NCI-H526 treated with DMSO at 0.1 percent for 48 hours (cell line): ENCODE results near the gene ZNRF4.
"Not testable (repeated sequence)": the region's sequence is repeated elsewhere in the genome, so short reads cannot be mapped to it uniquely, and the experiment has no call there.

Experiments
- DNase-seq: peaks from one replicate; lab custom pipeline; 2025; lab: John Stamatoyannopoulos, UW

ZNRF4 gene

DNA sequence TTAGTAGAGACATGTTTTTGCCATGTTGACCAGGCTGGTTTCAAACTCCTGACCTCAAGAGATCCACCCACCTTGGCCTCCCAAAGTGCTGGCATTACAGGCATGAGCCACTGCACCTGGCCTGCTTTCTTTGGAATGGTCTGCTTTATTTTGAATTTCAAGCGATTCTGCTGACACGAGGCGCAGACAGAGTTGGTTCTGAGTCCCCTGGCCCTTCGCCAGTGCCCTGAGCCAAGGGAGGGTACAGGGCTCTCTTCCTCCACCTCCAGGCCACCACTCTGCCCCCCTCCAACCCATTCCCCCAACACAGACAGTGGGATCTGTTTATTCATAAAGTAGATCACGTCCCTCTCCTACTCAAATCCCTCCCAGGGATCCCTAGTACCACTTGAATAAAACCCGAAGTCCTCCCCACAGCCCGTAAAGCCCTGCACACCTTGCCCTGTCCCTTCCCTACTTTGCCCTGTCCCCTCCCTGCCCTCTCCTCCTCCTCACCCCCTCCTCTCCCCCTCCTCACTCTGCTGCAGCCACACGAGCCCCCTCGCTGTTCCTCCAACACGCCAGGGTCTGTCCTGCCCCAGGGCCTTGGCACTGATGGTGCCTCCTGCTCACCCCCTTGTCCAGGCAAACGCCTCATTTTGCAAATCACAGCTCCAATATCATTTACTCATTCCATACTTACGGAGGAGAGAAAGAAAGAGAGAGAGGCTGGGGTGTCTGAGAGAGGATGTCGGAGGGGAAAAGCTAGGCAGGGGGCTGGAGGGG is 22.4 kb downstream of the ZNRF4 start:
- no peak for DNase-seq

DNA sequence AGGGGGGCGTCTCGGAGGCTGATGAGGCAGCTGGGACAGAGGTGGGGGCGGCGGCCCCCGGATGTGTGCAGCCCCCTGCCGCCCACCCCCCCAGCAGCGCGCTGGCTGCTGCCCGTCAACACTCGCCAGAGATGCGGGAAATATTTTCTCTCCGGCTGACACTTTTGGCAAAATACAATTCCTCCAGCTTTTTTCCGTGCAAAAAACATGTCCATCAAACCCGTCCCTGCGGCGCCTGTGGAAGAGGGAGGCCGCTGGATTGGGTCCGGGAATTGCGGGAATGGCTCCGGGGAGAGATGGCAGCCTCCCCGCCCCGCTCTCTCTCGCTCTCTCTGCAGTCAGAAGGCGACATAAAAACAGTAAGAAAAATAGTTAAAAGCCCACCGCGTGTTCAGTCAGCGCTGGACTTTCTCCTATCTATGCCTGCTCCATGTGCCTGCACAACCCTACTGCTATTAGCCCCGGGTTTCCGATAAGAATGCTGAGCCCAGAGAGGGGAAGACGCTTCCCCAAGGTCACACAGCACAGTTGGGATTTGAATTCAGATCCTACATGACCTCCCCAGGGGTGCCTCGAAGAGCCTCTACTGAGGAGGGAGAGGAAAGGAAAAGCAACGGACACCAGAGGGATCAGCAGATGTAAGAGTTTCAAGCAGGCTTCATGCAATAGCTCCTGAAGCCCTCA is 23.2 kb downstream of the ZNRF4 start:
- no peak for DNase-seq

DNA sequence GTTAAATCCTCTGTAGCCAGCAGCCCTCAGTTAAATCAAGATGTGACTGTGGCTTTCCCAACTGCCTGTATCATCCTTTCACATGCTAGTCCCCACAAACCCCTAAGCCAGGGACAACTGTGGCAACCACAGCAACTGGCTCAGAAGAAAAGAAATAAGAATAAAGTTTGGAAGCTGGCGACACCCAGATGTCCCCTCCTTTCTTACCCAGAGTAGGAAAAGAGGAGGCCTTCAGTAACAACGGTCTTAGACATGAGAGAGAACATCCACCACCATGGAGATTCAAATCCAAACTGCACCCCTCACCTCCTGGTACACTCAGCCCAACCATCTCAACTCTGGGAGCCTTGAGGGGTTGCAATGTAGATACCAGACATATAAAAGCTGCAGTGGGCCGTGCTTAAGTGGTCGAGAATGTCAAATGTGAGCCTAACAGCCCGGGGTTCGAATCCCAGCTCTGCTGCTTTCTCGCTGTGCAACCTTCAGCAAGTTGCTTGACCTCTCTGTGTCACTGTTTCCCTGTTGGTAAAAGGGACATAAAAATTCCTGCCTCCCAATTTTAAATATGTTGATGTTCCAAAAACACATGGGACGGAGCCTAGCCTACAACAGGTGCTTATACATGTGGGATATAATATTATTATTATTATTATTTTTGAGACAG is 23.8 kb downstream of the ZNRF4 start:
- DNase-seq: no peak

DNA sequence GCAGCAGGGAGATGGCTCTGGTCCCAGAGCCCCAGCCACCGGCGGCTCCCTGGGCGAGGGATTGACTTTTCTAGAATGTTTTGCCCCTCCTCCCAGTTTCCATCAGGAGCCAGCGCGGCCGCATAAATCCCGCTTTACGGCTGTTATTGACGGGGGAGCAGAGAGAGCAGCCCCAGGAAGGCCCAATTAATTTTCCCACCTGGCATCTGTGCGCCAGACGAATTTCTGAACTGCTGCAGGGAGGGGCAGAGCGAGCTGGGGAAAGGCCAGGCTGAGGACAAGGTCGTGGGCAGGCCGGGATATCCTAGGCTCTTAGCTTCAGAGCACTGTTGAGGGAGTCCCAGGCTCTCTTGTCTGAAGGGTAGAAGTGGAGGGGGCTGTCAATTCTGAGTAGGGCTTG is 24.7 kb downstream of the ZNRF4 start:
- DNase-seq: no peak

DNA sequence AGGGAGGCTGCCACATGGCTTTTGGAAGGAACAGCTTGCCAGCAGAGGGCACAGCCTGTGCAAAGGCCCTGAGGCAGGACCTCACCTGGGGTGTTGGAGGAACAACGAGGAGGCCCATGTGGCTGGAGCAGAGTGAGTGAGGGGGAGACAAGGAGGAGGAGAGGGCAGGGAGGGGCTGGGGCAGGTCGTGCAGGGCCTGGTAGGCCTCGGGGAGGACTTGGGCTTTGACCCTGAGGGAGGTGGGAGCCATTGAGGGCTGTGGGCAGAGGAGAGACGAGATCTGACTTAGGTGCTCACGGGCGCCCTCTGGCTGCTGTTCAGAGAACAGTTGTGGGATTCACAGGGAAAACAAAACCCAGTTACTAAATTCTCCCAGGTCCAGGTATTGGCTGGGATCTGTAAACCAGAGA is 25.2 kb downstream of the ZNRF4 start:
- DNase-seq: no peak

DNA sequence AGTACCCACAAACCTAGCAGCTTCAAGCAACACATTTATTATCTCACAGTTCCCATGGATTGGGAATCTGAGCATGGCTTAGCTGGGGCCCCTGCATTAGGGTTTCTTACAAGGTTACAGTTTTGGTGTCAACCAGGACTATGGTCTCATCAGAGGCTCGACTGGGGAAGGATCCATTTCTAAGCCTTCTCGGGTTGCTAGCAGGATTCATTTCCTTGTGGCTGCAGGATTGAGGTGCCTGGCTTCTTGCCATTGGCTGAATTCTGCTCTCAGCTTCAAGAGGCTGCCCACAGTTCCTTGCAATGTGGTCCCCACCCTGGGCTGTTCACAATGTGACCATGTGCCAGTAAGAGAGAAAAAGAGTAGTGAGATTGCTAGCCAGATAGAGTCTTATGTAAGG is 26.7 kb downstream of the ZNRF4 start:
- no peak for DNase-seq

DNA sequence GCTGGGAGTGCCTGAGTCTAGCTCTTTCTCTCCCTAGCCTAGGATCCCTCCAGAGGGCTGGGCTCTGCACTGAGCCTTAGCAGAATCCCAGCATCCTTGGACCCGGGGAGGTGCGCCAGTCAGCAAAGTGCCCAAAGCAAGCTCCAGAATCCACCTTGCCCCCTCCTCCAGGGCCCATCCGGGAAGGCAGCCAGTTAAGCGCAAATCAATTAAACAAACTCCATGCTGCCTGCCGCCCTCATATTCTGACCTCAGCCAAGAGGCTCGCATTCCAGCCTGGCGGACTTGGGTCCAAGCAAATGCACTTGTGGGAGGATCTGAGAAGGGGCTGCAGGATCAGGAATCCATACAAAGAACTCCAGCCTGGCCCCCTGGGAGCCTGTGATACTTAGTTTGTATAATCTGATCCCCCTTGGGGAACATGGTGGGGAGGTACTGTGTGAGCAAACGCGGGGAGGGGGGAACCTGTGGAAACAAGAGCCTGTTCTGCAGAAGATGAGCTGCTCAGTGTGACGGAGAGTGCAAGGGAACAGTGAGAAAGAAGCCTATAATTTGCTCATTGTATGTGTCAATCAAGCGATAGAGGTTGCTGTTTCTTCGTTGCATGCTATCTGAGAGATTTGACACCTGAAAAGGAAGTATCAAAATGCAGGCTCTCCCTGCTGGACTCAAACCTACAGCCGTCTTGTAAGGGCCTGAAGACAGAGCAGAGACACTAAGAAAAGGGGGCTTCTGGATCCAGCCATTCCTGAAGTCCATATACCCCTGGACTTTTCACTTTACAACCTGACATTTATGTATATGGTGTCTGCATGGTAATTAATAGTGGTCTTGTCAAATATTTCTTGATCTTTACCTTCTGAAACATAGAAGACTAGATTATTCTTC is 29.4 kb downstream of the ZNRF4 start:
- DNase-seq: no peak

DNA sequence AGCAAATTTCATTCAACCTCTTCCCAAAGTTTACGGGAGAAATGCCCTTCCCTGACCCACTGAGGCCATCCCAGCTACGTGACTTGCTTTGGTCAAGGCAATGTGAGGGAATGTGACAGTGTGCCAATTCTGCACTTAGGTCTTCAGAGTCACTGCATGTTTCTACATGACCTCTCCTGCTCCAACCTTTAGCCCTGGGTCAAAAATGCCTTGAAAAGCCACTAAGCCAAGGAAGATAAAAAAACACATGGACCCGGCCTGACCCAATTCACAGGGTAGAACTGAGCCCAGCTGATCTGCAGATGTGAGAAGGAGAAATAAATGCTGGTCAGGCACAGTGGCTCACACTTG is 30.0 kb downstream of the ZNRF4 start:
- no peak for DNase-seq

DNA sequence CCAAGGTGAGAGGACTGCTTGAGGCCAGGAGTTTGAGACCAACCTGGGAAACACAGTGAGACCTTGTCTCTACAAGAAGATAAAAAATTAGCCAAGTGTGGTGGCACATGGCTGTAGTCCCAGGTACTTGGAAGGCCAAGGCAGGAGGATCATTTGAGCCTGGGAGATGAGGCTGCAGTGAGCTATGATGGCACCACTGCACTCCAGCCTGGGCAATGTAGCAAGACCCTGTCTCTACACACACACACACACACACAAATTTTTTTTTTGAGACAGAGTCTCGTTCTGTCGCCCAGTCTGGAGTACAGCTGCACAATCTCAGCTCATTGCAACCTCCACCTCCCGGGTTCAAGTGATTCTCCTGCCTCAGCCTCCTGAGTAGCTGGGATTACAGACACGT is 30.4 kb downstream of the ZNRF4 start:
- not testable (repeated sequence) for DNase-seq

DNA sequence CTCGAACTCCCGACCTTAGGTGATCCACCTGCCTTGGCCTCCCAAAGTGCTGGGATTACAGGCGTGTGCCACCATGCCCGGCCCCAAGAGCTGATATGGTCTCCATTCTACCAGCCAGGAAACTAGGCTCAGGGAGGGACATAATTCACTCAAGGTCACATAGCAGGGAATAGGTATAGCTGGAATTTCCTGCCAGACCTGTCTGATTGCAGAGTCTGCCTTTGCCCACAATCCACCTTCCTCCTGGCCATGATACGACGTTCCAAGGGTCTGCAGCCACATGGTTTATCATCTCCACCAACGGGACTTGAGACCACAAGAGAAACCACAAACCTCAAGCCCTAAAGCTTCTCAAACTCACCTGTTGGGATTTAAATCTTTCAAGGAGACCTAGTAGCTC is 32.0 kb downstream of the ZNRF4 start:
- DNase-seq: no peak

DNA sequence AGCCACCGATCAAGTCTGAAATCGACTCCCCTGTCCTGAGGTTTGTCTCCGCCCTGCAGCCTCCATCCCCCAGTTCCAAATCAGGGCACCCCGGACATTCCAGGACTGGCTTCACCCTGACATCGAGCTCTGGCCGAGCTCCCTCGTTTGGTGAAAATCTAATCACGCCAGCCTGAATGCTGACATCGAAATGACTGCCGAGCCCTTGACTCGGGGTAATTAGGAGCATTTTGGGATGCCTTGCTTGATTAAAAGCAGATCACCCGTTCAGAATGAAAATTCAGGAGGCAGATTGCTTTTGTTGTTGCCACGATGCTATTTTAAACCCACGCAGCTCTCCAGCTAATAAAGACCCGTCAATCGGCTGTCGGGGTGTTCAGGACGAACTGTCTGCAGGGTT is 34.3 kb downstream of the ZNRF4 start:
- no peak for DNase-seq

DNA sequence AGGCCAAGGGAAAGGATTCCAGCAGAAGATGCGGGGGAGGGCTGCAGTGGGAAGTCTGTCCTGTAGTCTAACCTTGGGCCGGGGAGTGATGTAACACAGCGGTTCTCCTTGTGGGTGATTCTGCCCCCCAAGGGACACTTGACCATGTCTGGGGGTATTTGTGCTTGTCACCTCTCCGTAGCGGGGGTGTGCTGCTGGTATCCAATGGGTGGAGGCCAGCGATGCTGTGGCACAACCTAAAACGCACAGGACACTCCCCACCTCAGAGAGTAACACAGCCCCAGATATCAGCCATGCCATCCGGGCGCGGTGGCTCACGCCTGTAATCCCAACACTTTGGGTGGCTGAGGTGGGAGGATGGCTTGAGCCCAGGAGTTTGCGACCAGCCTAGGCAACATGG is 36.3 kb downstream of the ZNRF4 start:
- DNase-seq: no peak

DNA sequence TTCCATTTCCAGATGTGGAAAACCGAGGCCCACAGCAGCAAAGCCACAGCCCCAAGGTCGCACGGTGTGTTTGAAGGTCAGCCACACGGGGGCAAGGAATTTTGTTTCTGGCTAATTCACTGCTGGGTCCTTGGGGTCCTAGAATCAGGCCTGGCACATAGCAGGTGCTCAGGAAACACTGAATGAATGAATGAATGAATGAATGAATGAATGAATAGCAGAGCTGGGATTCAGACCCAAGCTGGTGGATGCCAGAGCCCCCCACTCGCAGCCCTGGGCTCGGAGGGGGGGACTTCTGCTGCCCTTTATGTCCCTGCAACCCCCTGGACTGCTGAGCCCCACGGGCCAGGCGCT is 37.0 kb downstream of the ZNRF4 start:
- DNase-seq: no peak

DNA sequence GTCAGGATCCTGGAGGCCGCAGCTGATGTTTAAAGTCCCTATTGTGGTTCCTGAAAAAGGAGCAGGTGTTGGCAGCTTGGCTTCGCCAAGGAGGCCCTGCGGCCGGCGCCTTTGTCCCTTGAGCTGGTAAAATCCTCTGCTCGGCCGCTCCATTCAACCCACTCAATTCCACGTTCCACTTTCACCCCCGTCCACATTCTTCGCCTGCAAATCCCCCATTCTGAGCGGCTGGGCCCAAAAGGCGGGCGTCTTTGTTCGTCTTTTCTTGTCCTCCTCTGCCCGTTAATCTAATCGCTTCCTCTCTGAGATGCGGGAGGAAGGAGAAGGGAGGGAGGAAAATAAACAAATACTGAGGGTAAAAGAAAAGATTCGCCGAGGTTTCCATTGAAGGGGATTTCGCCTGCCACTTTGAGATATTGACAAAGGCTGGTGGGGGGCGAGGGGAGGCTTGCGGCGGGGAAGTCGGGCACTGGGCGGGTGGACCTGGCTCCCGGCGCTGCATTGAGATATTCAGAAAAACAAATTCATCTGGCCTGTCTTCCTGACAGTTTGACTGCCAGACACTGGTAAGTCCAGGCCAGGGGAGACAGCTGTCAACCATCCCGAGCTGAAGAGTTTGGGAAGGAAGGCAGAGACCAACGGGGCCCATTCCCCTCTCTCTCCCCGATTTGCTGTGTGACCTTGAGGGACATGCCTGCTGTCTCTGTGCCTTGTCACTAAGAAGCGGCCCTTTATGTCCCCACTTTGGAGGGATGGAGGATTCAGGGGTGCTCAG is 37.6 kb downstream of the ZNRF4 start:
- DNase-seq: no peak

DNA sequence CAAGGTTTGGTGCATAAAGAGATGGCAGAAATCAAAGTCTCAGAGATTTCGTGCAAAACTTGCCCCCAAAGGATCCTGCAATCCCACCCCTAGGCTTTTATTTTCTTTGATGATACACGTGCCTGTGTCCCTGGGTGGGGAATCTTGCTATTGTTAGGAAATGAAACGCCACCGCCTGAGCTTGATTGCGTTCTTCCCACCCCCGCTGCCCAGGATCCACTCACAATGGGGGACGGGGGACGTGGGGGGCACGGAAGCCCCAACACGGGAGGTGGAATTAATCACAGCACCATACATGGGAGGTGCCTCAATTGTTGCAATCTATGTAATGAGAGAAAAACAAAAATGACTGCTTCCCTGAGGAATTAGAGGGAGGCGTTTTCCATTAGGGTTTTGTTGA is 39.6 kb downstream of the ZNRF4 start:
- DNase-seq: no peak

DNA sequence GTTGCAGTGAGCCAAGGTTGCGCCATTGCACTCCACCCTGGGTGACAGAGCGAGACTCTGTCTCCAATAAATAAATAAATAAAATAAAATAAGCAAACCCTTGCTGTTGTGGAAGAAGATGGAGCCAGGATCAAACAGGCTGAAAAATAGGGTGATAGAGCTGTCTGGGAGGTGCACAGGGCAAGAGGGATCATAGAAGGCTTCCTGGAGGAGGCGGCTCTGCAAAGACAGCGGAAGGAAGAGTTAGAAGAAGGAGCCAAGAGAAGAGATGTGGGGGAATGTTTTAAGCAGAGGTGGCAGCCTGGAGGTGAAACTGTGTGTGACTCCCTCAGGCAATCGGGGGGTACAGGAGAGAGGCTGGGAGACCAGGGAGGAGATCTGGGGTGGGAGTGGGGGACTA is 40.6 kb downstream of the ZNRF4 start:
- no peak for DNase-seq

DNA sequence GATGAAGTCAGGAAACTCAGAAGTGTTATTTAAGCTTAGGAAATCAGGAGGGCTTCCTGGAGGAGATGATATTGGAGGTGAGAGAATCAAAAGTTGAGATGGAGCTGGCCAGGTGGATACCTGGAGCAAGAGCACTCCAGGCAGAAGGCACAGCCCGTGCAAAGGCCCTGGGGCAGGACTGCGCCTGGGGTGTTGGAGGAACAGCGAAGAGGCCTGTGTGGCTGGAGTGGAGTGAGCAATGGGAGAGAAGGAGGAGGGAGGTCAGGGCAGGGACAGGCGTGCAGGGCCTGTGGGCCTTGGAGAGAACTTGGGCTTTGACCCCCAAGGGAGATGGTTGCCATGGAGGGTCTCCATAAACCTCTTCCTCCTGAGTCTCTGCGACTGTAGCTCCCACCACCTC is 42.1 kb downstream of the ZNRF4 start:
- no peak for DNase-seq

DNA sequence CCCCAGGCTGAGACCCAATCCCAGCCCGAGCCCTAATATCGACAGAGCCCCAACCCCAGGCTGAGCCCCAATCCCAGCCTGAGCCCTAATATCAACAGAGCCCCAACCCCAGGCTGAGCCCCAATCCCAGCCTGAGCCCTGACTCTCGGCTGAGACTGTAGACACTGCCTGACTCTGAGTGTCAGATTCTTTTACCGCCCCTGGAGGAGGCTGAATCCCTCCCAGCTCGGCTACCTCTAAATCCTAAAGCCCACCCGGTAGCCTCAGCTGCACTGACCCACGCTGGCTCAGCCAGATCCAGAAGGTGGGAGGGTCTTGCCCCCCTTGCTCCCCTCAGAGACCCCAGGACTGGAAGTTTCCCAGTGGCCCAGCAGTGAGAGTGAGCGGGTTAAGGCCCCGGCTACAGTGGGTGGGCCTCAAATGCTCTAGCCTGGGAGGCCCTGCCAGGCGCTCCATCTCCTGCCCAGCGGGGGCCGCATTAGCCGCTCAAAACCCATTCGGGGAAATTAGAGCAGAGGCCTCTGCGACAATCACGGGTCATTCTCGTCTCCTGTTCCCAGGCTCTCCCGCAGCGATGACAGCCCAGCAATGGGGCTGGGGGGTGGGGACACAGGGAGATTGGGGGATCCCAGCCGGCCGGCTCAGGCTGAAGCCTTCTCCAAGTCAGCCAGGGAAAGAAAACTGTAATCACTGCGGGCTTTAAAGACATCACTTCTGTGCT is 43.8 kb downstream of the ZNRF4 start:
- DNase-seq: no peak

DNA sequence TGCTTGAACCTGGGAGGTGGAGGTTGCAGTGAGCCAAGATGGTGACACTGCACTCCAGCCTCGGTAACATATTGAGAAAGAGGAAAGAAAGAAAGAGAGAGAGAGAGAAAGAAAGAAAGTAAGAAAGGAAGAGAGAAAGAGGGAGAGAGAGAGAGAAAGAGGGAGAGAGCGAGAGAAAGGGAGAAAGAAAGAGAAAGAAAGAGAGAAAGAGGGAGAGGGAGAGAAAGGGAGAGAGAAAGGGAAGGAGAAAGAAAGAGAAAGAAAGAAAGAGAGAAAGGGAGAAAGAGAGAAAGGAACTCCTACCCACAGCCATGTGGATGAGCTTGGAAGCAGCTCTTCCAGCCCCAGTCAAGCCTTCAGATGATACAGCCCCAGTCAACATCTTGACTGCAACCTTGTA is 46.7 kb downstream of the ZNRF4 start:
- DNase-seq: no peak

DNA sequence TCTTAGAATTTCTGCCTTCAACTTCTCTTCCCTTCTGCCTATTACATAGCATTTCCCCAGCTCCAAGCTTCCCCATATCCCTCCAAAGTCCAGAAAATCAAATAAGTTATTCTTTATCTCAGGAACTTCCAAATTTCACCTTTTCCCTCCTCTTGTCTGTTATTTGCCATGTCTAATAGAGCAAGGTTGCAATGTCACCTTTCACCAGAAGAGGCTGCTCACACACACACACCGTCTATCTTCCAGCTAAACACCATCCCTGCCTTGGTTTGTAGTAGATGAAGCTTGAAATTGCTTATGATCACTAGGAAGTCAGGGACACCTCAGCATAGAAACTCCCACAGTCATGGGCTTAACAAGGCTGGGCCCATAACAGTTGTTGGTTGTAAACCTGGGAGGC is 48.4 kb downstream of the ZNRF4 start:
- DNase-seq: no peak

DNA sequence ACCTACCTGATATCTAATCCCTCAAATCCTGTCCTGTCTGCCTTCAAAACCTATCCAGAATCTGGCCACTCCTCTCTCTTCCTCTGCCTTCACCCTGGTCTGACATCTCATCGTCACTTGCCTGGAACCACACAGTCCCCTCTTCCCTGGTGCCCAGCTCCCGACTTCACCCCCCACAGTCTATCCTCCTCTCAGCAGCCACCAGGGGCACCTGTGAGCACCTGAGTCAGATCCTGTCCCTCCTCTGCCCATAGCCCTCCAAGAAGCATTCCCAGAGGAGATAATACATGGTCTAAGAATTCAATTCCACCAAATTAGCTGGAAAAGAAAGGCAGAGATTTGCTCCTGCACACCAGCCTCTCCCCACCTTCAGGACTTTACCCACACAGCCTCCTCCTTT is 48.9 kb downstream of the ZNRF4 start:
- DNase-seq: no peak
